CD4-positive, alpha-beta T cell treated with Interleukin-15 for 1 hour (primary cell): Measurements from ENCODE around the gene SERTAD2.

ENCODE experiments used
- DNase-seq: peaks from one replicate; pipeline ENCODE4 v3.0.0-alpha.2; 2020

SERTAD2 gene, protein sequence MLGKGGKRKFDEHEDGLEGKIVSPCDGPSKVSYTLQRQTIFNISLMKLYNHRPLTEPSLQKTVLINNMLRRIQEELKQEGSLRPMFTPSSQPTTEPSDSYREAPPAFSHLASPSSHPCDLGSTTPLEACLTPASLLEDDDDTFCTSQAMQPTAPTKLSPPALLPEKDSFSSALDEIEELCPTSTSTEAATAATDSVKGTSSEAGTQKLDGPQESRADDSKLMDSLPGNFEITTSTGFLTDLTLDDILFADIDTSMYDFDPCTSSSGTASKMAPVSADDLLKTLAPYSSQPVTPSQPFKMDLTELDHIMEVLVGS

GRCh38 chr2:64653109-64654062, at the start of gene SERTAD2:
Gene SERTAD2, minus strand, starts transcription at chr2:64653913. Its CDS starts 17,042 bp downstream, at chr2:64636871.
- peak; percentile 93 for DNase-seq

DNA sequence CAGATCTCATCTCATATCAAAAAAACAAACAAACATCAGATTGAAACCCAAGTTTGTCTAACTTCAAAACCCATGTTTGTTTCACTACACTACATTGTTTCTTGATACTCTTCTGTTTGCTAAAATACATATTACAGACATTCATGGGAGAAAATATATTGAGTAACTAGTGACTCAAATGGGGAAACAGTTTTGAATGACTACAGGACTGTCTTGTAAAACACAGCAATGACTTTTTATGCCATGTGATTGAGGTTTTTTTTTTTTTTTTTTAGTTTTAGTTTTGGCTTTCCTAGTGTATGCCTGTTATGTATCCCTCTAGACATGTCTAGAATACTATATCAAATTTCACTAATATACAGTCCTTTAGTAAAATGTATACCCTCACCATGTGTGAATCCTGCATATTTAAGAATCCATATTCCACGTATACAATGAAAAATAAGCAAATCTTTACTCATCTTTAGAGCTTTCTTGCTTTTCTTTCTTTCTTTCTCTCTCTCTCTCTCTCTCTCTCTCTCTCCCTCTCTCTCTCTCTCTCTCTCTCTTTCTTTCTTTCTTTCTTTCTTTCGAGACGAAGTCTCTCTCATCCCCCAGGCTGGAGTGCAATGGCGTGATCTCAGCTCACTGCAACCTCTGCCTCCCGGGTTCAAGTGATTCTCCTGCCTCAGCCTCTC, 46.6 kb upstream of the SERTAD2 start:
- no peak for DNase-seq

DNA sequence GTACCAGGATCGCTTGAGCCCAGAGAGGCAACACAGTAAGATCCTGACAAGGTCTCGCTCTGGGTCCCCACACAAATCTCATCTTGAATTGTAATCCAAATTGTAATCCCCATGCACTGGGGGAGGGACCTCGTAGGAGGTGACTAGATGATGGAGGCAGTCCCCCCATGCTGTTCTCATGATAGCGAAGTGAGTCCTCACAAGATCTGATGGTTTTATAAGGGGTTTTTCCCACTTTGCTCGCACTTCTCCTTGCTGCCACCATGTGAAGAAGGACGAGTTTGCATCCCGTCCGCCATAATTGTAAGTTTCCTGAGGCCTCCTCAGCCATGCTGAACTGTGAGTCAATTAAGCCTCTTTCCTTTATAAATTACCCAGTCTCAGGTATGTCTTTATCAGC, 46.0 kb upstream of the SERTAD2 start:
- DNase-seq: peak; percentile 40

- DNase-seq: no peak
These were observed 45.1 kb upstream of the SERTAD2 start for GRCh38 chr2:64698668-64699444.

- no peak for DNase-seq
These were observed 44.5 kb upstream of the SERTAD2 start for GRCh38 chr2:64698177-64698643.

GRCh38 chr2:64697297-64698176, 43.8 kb upstream of the SERTAD2 start:
- no peak for DNase-seq

DNA sequence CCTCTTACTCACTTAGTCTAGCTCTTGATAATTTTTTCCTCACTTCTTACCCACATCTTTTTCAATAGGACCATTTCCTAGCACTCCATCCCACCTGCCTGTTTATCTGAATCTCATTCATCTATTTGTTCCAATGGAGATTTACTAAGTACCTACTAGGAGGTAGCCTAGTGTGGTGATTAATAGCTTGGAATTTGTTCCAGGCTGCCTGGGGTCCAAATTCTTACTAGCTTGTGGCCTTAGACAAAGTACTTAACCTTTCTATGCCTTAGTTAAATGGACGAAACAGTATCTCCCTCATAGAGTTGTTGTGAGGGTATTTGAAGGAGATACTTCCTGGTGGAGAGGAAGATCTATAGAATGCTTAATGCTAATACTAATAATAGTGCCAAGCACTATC, 42.9 kb upstream of the SERTAD2 start:
- no peak for DNase-seq

DNA sequence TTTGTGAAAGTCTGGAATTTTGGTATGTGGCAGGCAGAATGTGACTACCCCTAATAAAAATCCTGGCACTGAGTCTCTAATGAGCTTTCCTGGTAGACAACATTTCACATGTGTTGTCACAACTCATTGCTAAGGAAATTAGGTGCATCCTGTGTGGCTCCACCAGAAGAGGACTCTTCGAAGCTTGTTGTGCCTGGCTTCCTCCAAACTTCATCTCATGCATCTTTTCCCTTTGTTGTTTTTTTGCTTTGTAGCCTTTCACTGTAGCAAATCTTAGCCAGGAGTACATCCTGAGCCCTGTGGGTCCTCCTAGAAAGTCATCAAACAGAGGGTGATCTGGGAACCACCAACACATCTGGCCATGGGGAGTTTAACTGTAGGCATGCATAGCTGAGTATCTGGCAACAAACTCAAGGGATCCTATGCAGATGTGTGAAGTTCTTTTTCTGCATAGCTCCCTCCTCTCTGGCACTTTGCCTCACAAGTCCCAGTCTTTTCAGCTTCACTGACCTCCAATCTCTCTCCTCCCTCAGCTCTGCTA, 42.1 kb upstream of the SERTAD2 start:
- no peak for DNase-seq

DNA sequence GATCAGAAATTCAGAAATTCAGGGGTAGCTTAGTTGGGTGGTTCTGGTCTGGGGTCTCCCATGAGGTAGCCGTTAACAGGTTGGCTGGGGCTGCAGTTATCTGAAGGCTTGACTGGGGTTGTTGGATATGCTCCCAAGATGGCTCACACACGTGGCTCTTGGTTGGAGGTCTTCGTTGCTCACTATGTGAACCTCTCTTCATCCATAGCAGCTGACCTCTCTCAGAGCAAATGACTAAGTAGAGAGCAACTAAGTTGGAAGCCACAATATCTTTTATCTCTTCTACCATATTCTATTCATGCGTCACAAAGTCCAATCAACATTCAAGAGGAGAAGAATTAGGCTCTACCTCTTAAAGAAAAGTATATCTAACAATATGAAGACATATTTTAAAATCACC, 38.7 kb upstream of the SERTAD2 start:
- DNase-seq: no peak

DNA sequence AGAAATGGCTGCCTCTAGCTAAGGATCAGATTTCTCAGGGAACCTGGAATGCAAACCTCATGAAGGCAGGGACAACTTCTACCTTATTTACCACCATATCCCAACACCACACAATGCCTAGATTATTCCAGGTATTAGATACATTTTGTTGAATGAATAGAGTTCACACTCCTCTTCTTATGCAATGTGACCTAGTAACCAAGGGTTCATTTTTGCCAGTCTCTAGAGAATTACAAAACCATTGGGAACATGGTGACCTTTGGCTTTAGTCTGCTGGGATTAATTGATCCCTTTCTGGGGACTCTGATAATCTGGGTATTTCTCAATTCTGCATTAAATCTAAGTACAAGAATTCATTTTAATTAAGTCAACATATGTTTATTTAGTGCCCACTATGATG, 35.2 kb upstream of the SERTAD2 start:
- DNase-seq: no peak

GRCh38 chr2:64686283-64686956, 32.7 kb upstream of the SERTAD2 start:
- no peak for DNase-seq

DNA sequence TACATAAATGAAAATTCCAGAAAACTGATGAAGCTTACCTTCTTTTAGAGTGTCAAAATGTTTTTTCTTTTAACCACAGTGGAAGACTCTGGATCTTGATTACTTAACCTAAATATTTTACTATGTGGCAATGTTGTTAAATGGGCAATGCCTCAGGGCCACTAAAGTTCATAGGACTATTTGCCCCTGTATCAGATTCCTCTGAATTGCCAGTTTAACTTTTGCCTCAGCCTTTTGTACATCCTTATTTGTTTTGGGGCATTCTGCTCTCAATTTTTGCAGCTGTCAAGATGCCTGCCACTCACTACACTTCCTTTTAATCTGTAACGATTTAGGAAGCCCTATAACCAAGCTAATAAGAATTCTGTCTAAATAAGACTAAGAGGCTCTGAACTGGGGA, 31.7 kb upstream of the SERTAD2 start:
- DNase-seq: no peak

- DNase-seq: no peak
These were observed 30.2 kb upstream of the SERTAD2 start for GRCh38 chr2:64683771-64684510.

- DNase-seq: no peak
These were observed 27.8 kb upstream of the SERTAD2 start for GRCh38 chr2:64681479-64681967.

GRCh38 chr2:64679673-64680425, 26.1 kb upstream of the SERTAD2 start:
- DNase-seq: no peak

DNA sequence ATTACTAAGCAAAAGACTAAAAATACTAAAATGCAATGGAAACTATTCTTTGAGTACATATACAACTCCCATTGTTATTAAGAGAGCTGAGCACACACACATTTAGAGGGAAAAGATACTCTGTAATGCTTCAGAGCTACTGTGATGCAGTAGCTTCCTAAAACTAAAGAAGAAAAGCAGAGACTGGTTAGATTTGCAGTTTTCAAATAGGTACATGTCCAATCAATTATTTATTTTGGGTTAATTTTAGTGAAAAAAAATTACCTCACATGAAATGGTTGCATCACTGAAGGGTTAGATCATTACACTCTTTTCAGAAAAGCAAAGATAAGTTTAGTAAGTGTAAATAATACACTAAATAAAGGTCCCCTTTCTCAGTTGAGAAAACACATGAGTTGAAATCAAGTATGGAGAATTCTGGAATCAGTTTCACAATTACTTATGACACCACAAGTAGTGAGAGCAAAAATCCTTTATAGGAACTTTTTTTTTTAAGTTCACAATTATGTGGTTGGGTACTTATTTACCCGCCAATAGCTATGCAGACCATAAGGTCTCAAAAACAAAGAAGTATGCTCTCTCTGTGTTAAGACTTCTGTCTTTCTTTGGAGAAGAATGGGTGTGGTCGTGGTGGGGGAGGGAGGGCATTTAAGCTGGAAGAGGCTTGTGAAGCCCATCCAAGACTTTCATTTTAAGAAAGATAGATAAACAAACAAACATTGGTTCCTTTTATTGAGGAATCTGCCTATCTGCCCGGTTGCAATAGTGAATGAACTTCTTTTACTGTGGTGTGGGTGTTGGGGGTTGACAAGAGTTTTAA, 25.3 kb upstream of the SERTAD2 start:
- DNase-seq: no peak

DNA sequence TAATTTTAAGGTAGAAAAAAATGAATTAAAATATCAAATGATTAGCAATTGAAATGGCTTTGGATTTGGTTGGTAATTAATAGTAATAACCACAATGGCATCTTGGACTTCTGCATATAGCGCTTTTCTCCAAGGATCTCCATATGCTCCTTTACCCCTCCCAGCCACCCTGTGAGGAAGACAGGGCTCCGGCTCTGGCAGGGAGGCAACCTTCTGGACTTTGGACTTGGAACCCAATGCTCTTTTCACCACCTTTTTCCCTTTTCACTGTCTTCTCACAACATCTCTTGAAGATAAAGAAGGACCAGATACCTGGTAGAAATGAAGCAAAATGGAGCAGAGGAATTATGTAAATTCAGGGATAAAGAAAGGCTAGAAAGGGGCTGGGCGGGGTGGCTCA, 23.8 kb upstream of the SERTAD2 start:
- no peak for DNase-seq

- DNase-seq: no peak
These were observed 22.1 kb upstream of the SERTAD2 start for GRCh38 chr2:64675860-64676259.
